GM12878 (cell line): Measurements from ENCODE around the gene USP36. TPM values are rescaled to one million over a fixed set of nuclear protein-coding genes. Genes with fewer than 3 reads are reported as not detected.

Experiments used
- ATAC-seq: fragments of 200-7000 bp; cut with Tn5 transposase; 3 replicates; pipeline ENCODE4 v1.9.1; 2020; ENCODE audit warnings: mild to moderate bottlenecking, moderate library complexity
- BruUV-seq: library from RNA; stranded (reverse); fragments of 400-500 nt; replicated peaks from 2 replicates; lab custom pipeline; 2021; lab: Mats Ljungman, UMichigan
- CTCF ChIA-PET: fragments of 300-600 bp; sonication (Branson Sonifier 250); formaldehyde crosslinking; extraction: SDS; loops from one replicate; lab custom pipeline; 2021; ENCODE audit warnings: inconsistent platforms; lab: Yijun Ruan, JAX
- POLR2A ChIA-PET: fragments of 350-600 bp; formaldehyde crosslinking; extraction: SDS; loops from one replicate; lab custom pipeline; 2021; ENCODE audit warnings: inconsistent platforms; lab: Charles Lee
- RAD21 ChIA-PET: fragments of 300-600 bp; sonication (Branson Sonifier 250); formaldehyde crosslinking; loops from one replicate; lab custom pipeline; 2023; ENCODE audit warnings: antibody characterized with exemption; ENCODE audit not compliant: unreplicated experiment; lab: Charles Lee
- SMC1A ChIA-PET: fragments of 300-600 bp; sonication (Branson Sonifier 250); formaldehyde crosslinking; loops from one replicate; lab custom pipeline; 2023; ENCODE audit not compliant: unreplicated experiment, uncharacterized antibody; lab: Charles Lee
- DNase-seq: peaks from one replicate; pipeline ENCODE4 v3.0.0-alpha.2; 2011; ENCODE audit warnings: low read depth, low spot score
- FAIRE-seq: peaks from 3 replicates; lab custom pipeline; 2011; peaks lifted over from hg19 to GRCh38; lab: Jason Lieb, UNC
- H2AFZ ChIP-seq: 2 replicates; pipeline ENCODE4 v1.6.0; 2011; ENCODE audit warnings: low read depth, low read length, control low read depth; ENCODE audit not compliant: control insufficient read depth
- H3K27ac ChIP-seq: 2 replicates; pipeline ENCODE4 v1.5.1; 2011; ENCODE audit warnings: control low read depth; ENCODE audit not compliant: control insufficient read depth, insufficient read depth
- H3K27me3 ChIP-seq, 2 experiments: replicated peaks in 1 of 2; 2 replicates each; pipeline versions ENCODE4 v1.6.0 to v1.6.1; 2011; ENCODE audit warnings: low read length in 1 of 2; ENCODE audit not compliant: control insufficient read depth in 2 of 2, insufficient read depth in 2 of 2
- H3K36me3 ChIP-seq, 2 experiments: 2 replicates each; pipeline ENCODE4 v1.5.1; 2011; ENCODE audit warnings: low read length in 1 of 2; ENCODE audit not compliant: control insufficient read depth in 2 of 2, insufficient read depth in 2 of 2
- H3K4me1 ChIP-seq: 2 replicates; pipeline ENCODE4 v1.6.1; 2011; ENCODE audit warnings: mild to moderate bottlenecking, low read length, moderate library complexity, mixed read lengths; ENCODE audit not compliant: control insufficient read depth, insufficient read depth
- H3K4me2 ChIP-seq: 2 replicates; pipeline ENCODE4 v1.6.0; 2011; ENCODE audit warnings: control low read depth; ENCODE audit not compliant: control insufficient read depth, insufficient read depth
- H3K4me3 ChIP-seq: fragments of 200-600 bp; sonication (generic); 2 replicates; pipeline ENCODE4 v1.5.1; 2016
- H3K79me2 ChIP-seq: 2 replicates; pipeline ENCODE4 v1.6.0; 2011; ENCODE audit warnings: low read length; ENCODE audit not compliant: control insufficient read depth, insufficient read depth
- H3K9ac ChIP-seq: 2 replicates; pipeline ENCODE4 v1.8.0; 2011; ENCODE audit warnings: low read length, control low read depth, mixed read lengths; ENCODE audit not compliant: control insufficient read depth, insufficient read depth
- H3K9me3 ChIP-seq: replicated peaks from 3 replicates; pipeline ENCODE4 v1.5.1; 2011; ENCODE audit warnings: mild to moderate bottlenecking, low read length; ENCODE audit not compliant: control insufficient read depth, insufficient read depth
- H4K20me1 ChIP-seq: 2 replicates; pipeline ENCODE4 v1.6.0; 2011; ENCODE audit not compliant: control insufficient read depth, insufficient read depth
- ATF7 ChIP-seq: fragments of 450-650 bp; IDR thresholded peaks from 2 replicates; pipeline ENCODE4 v1.6.1; 2016; ENCODE audit warnings: low read depth, mild to moderate bottlenecking
- HCFC1 ChIP-seq: fragments of 150-350 bp; IDR thresholded peaks from 2 replicates; pipeline ENCODE4 v1.6.1; 2014; ENCODE audit warnings: low read length
- HDGF ChIP-seq: fragments of 450-650 bp; IDR thresholded peaks from 2 replicates; pipeline ENCODE4 v1.6.1; 2016; ENCODE audit warnings: antibody characterized with exemption
- MTA3 ChIP-seq: IDR thresholded peaks from 2 replicates; pipeline ENCODE4 v1.6.1; 2012; ENCODE audit warnings: low read length, inconsistent platforms, borderline replicate concordance
- MXI1 ChIP-seq: fragments of 150-350 bp; IDR thresholded peaks from 2 replicates; pipeline ENCODE4 v1.6.1; 2011; ENCODE audit warnings: low read depth, mild to moderate bottlenecking, inconsistent platforms, low read length, improper control_type of control experiment
- NRF1 ChIP-seq: conservative IDR thresholded peaks from 2 replicates; pipeline ENCODE4 v1.6.1; 2011; ENCODE audit warnings: mild to moderate bottlenecking, low read depth, low read length, improper control_type of control experiment
- PML ChIP-seq: IDR thresholded peaks from 2 replicates; pipeline ENCODE4 v1.6.1; 2012; ENCODE audit warnings: low read length, inconsistent platforms
- POLR2AphosphoS2 ChIP-seq: IDR thresholded peaks from 2 replicates; pipeline ENCODE4 v1.6.1; 2011; ENCODE audit warnings: low read depth, mild to moderate bottlenecking, low read length, improper control_type of control experiment, moderate library complexity
- POU2F2 ChIP-seq: IDR thresholded peaks from 3 replicates; pipeline ENCODE4 v1.6.1; 2011; ENCODE audit warnings: low read depth, mild to moderate bottlenecking, low read length, borderline replicate concordance
- RAD21 ChIP-seq: IDR thresholded peaks from 2 replicates; pipeline ENCODE4 v1.6.1; 2011; ENCODE audit warnings: mild to moderate bottlenecking, low read depth, low read length, moderate library complexity; ENCODE audit not compliant: insufficient read depth
- RFX5 ChIP-seq: IDR thresholded peaks from 2 replicates; pipeline ENCODE4 v1.6.1; 2011; ENCODE audit warnings: low read depth, low read length, improper control_type of control experiment
- ZBTB4 ChIP-seq: fragments of 450-650 bp; formaldehyde crosslinking; IDR thresholded peaks from 2 replicates; pipeline ENCODE4 v1.4.0; 2022; ENCODE audit warnings: mild to moderate bottlenecking, moderate library complexity
- WGBS: methylation state at CpG from one replicate; pipeline ENCODE4 v1.1.6; 2016; ENCODE audit warnings: low lambda C conversion rate; ENCODE audit not compliant: insufficient replicate concordance, insufficient coverage; ENCODE audit errors: missing lambda C conversion rate; 5-methylcytosine and 5-hydroxymethylcytosine counted together
- in situ Hi-C: fragments of 300-500 bp; cut with MboI; formaldehyde crosslinking; loops from 9 replicates; pipeline ENCODE4 v1.14.3; 2018; ENCODE audit warnings: mixed read lengths
- intact Hi-C: fragments of 100-400 bp; cut with micrococcal nuclease; formaldehyde crosslinking; loops from one replicate; pipeline ENCODE4 v1.14.2; 2022; ENCODE audit not compliant: unreplicated experiment
- polyA plus RNA-seq, 11 experiments: library from polyadenylated mRNA; depleted of rRNA in 4 of 11; unstranded in 6 of 11; stranded (reverse) in 5 of 11; fragments of >200 nt; fragmentation: Nextera tagmentation in 4 of 11; fragmentation: Illumina TruSeq in 1 of 11; extraction: Ambion mirVana in 4 of 11; extraction: Trizol in 1 of 11; gene quantifications; 1 replicate in 1 of 11; 2 replicates in 10 of 11; pipeline versions ENCODE4 v1.2.1 to v1.2.3, GENCODE V29; 2011 to 2016; ENCODE audit warnings: inconsistent platforms in 2 of 11, missing spikeins in 2 of 11, low read depth in 1 of 11
- total RNA-seq, 4 experiments: library from RNA; depleted of rRNA in 3 of 4; stranded (reverse); fragments of >200 nt in 3 of 4; fragmentation: Illumina TruSeq in 1 of 4; extraction: Trizol in 1 of 4; gene quantifications; 2 replicates each; pipeline versions ENCODE4 v1.2.1 to v1.2.3, GENCODE V29; 2013 to 2021
- TF ChIP-seq, protein P1 (sequence below), 3 experiments: IDR thresholded peaks in 2 of 3; conservative IDR thresholded peaks in 1 of 3; 2 replicates each; pipeline ENCODE4 v1.5.1; 2011; ENCODE audit warnings: low read depth in 3 of 3, low read length in 3 of 3, mild to moderate bottlenecking in 3 of 3, control low read depth in 2 of 3, moderate library complexity in 2 of 3, inconsistent platforms in 1 of 3, mixed read lengths in 1 of 3; ENCODE audit not compliant: control insufficient read depth in 2 of 3, insufficient read depth in 1 of 3; ENCODE audit errors: extremely low read depth in 1 of 3

The USP36 gene
- total and polyA plus RNA-seq, 10 of the 15 experiments (the other 5 are each of a cell fraction or from before 2014, with no cell fraction given), result 7.2 to 65.7 (median 33.6) TPM

DNA sequence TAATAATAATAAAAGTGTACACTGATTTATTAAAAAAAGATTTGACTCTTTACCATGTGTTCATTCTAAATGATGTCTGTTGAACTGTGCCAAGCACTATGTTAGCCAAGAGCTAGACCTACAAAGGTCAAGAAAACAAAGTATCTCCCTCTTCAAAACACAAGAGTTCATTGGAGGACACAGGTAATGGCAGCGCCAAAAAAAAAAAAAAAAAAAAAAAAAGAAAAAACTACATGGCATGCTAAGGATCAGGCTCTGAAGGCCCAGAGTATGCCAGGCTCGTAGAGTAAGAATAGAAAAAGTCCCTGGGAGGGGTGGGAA, 93.7 kb downstream of the USP36 start (continued):
- TF ChIP-seq ZBTB4 (CRISPR knock-in tag) (no peak), PML (no peak)

DNA sequence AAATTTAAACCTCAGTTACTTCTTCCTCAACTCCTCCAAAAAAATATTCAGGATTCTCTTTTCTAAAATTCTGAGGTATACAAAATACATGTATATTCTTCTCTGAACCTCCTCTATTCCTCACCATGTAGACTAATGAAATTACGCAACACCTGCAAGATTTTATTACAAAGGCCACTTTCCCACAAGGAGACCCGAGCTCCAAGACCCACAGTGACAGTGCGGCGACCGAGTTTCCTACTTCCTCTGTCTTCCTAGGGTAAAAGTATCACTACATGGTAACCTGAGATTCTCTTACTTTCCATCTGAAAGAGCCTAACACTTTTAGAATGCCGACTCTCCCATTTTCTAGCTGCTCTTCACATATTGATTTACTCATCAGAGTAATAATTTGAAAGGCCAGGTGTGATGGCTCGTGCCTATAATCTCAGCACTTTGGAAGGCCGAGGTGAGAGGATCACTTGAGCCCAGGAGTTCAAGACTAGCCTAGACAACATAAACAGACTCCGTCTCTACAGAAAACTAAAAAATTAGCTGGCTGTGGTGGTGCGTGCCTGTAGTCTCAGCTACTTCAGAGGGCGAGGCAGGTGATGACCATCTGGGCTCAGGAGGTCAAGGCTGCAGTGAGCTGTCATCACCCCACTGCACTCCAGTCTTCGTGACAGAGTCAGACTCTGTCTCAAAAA, 94.2 kb downstream of the USP36 start:
- no peak overlapping the region for H3K27ac ChIP-seq
- intact Hi-C loops (no loop called here), in situ Hi-C loops (no loop called here)
- H3K4me3 ChIP-seq, result no peak overlapping the region
- no peak for FAIRE-seq
- 0 out of 2 replicates have a peak, but pooled peaks cover 2% of the 10 kb centered on the region for H4K20me1 ChIP-seq
- ChIA-PET CTCF (interaction anchor here (0.7 to 5.0 kb wide), 10 partner anchors 9 to 37 kb away, joined by 3 to 56 read pairs (median 5); no protein-coding TSS in a partner anchor), RAD21 (interaction anchor here (0.6 to 6.2 kb wide), 14 partner anchors 10 to 50 kb away, joined by 3 to 58 read pairs (median 5); partner anchors contain the start of gene CYTH1), SMC1A (interaction anchor here (0.7 to 4.6 kb wide), 20 partner anchors 9 to 249 kb away, joined by 3 to 41 read pairs (median 4); no protein-coding TSS in a partner anchor), POLR2A (interaction anchor here (0.6 to 4.7 kb wide), 11 partner anchors 10 to 932 kb away, joined by 3 to 29 read pairs (median 4); no protein-coding TSS in a partner anchor)
- no peak for DNase-seq
- H3K4me2 ChIP-seq, result no peak overlapping the region
- H2AFZ ChIP-seq, result no peak overlapping the region
- WGBS, result 89% methylated on average over 12 of the region's 12 CpGs
- BruUV-seq, result no TSS peak
- no peak for ATAC-seq
- peaks cover 97% of the 10 kb centered on the region for H3K79me2 ChIP-seq
- no peaks in the 10 kb centered on the region for H3K9me3 ChIP-seq
- H3K4me1 ChIP-seq, result peaks cover 70% of the 10 kb centered on the region
- H3K9ac ChIP-seq, result no peak overlapping the region
- H3K27me3 ChIP-seq, result no peaks in the 10 kb centered on the region
- H3K36me3 ChIP-seq, result peaks cover 6 to 9% of the 10 kb centered on the region in 2 experiments
- TF ChIP-seq, protein P1, sequence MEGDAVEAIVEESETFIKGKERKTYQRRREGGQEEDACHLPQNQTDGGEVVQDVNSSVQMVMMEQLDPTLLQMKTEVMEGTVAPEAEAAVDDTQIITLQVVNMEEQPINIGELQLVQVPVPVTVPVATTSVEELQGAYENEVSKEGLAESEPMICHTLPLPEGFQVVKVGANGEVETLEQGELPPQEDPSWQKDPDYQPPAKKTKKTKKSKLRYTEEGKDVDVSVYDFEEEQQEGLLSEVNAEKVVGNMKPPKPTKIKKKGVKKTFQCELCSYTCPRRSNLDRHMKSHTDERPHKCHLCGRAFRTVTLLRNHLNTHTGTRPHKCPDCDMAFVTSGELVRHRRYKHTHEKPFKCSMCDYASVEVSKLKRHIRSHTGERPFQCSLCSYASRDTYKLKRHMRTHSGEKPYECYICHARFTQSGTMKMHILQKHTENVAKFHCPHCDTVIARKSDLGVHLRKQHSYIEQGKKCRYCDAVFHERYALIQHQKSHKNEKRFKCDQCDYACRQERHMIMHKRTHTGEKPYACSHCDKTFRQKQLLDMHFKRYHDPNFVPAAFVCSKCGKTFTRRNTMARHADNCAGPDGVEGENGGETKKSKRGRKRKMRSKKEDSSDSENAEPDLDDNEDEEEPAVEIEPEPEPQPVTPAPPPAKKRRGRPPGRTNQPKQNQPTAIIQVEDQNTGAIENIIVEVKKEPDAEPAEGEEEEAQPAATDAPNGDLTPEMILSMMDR (IDR thresholded peaks at IDR 0.05 in 2 of 3, conservative IDR thresholded peaks at IDR 0.05 in 1 of 3; ENCODE audit: control insufficient read depth in 2 of 3, extremely low read depth in 1 of 3, insufficient read depth in 1 of 3, low read depth in 3 of 3, low read length in 3 of 3), result no peak
- no peak for TF ChIP-seq RAD21
- TF ChIP-seq ATF7, result no peak
- TF ChIP-seq MXI1, result no peak
- TF ChIP-seq ZBTB4 (CRISPR knock-in tag), result no peak
- TF ChIP-seq POU2F2, result no peak
- TF ChIP-seq RFX5, result no peak
- no peak for TF ChIP-seq NRF1
- no peak for TF ChIP-seq POLR2AphosphoS2
- TF ChIP-seq HCFC1, result no peak
- TF ChIP-seq MTA3, result no peak
- TF ChIP-seq HDGF, result no peak
